ENCODE measurements around the gene PCDHGB7.
"Not testable (repeated sequence)": the region's sequence is repeated elsewhere in the genome, so short reads cannot be mapped to it uniquely, and the experiment has no call there.

DNA sequence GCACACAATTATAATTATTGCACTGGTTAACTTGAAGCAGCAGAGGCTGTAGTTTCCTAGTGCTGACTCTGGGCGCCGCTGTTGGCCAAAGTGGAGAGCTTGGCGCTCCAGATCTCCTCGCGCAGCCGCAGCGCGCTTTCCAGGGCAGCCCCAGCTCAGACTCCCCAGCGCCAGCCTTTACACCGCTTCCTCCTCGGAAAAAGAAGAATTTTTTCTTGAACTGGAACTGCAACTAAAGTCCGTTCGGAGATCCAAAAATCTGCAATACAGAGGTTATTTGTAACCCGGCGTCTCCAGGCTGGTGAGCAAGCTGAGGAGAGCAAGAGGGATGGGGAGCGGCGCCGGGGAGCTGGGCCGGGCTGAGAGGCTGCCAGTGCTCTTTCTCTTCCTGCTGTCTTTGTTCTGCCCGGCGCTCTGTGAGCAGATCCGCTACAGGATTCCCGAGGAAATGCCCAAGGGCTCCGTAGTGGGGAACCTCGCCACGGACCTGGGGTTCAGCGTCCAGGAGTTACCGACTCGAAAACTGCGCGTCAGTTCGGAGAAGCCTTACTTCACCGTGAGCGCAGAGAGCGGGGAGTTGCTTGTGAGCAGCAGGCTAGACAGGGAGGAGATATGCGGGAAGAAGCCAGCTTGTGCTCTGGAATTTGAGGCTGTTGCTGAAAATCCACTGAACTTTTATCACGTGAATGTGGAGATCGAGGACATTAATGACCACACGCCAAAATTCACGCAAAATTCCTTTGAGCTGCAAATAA lies 29.7 kb upstream of the PCDHGB7 start, which contains the start of gene PCDHGB4:
- TF ChIP-seq ZFX (IDR thresholded peaks at IDR 0.05); POLR2A (IDR thresholded peaks at IDR 0.05; ENCODE audit: borderline replicate concordance, extremely low read depth, insufficient read depth, insufficient read length); YY1 (IDR thresholded peaks at IDR 0.05; ENCODE audit: extremely low read depth, insufficient replicate concordance, low read depth, low read length): not testable (repeated sequence)
